Esophagus squamous epithelium (tissue), 4 donors: ENCODE measurements around the gene CD99.

ENCODE experiments used
- POLR2A ChIP-seq, 4 donors: fragments of 450-650 bp; IDR thresholded peaks; one replicate each; pipeline ENCODE4 v1.6.1; 2017; ENCODE audit warnings: antibody characterized with exemption in 4 of 4, mild to moderate bottlenecking in 4 of 4, moderate library complexity in 3 of 4
- TF ChIP-seq, protein P1 (sequence below), 6 experiments: fragments of 450-650 bp in 4 of 6; fragments of 200-600 bp in 2 of 6; sonication (generic) in 2 of 6; IDR thresholded peaks; one replicate each; pipeline ENCODE4 v1.5.1; 2016 to 2019; ENCODE audit warnings: antibody characterized with exemption in 6 of 6, mild to moderate bottlenecking in 4 of 6, moderate library complexity in 4 of 6

- TF ChIP-seq, protein P1, sequence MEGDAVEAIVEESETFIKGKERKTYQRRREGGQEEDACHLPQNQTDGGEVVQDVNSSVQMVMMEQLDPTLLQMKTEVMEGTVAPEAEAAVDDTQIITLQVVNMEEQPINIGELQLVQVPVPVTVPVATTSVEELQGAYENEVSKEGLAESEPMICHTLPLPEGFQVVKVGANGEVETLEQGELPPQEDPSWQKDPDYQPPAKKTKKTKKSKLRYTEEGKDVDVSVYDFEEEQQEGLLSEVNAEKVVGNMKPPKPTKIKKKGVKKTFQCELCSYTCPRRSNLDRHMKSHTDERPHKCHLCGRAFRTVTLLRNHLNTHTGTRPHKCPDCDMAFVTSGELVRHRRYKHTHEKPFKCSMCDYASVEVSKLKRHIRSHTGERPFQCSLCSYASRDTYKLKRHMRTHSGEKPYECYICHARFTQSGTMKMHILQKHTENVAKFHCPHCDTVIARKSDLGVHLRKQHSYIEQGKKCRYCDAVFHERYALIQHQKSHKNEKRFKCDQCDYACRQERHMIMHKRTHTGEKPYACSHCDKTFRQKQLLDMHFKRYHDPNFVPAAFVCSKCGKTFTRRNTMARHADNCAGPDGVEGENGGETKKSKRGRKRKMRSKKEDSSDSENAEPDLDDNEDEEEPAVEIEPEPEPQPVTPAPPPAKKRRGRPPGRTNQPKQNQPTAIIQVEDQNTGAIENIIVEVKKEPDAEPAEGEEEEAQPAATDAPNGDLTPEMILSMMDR (IDR thresholded peaks at IDR 0.05) = no peak
- no peak for TF ChIP-seq POLR2A (IDR thresholded peaks at IDR 0.05)
These were observed 50.3 kb downstream of the CD99 start for GRCh38 chrX:2741386-2741785.
